HepG2 (cell line): ENCODE measurements around the gene PLD1. TPM values are rescaled to one million over a fixed set of nuclear protein-coding genes. Genes with fewer than 3 reads are reported as not detected.

Experiments used
- AHDC1 ChIP-seq: sonication (generic); formaldehyde crosslinking; IDR thresholded peaks from 2 replicates; pipeline ENCODE4 v1.5.1; 2020; ENCODE audit warnings: mild to moderate bottlenecking, missing genetic modification reagents, borderline replicate concordance
- ARNT2 ChIP-seq: sonication (generic); formaldehyde crosslinking; IDR thresholded peaks from 2 replicates; pipeline ENCODE4 v1.8.0; 2022; ENCODE audit warnings: mild to moderate bottlenecking, low read depth, missing genetic modification reagents, moderate library complexity
- CEBPB ChIP-seq: IDR thresholded peaks from 2 replicates; pipeline ENCODE4 v1.6.1; 2011; ENCODE audit warnings: low read depth, low read length, improper control_type of control experiment, borderline replicate concordance
- CEBPG ChIP-seq: IDR thresholded peaks from 2 replicates; pipeline ENCODE4 v1.6.1; 2016
- CREM ChIP-seq, 2 experiments: sonication (generic) in 1 of 2; formaldehyde crosslinking in 1 of 2; IDR thresholded peaks; 2 replicates each; pipeline versions ENCODE4 v1.4.0 to v1.6.1; 2016 to 2020; ENCODE audit warnings: antibody characterized with exemption in 1 of 2, mild to moderate bottlenecking in 1 of 2, missing genetic modification reagents in 1 of 2
- FOXA3 ChIP-seq: IDR thresholded peaks from 2 replicates; pipeline ENCODE4 v1.6.1; 2016; ENCODE audit warnings: missing genetic modification reagents, missing compliant biosample characterization
- FOXP4 ChIP-seq: sonication (generic); formaldehyde crosslinking; IDR thresholded peaks from 2 replicates; pipeline ENCODE4 v1.4.0; 2020; ENCODE audit warnings: missing genetic modification reagents
- HDAC1 ChIP-seq: sonication (generic); formaldehyde crosslinking; IDR thresholded peaks from 2 replicates; pipeline ENCODE4 v1.5.1; 2020; ENCODE audit warnings: mild to moderate bottlenecking, missing genetic modification reagents
- HNF4A ChIP-seq: sonication (generic); formaldehyde crosslinking; IDR thresholded peaks from 2 replicates; pipeline ENCODE4 v1.4.0; 2020; ENCODE audit warnings: missing genetic modification reagents
- HOXD1 ChIP-seq: sonication (generic); formaldehyde crosslinking; IDR thresholded peaks from 2 replicates; pipeline ENCODE4 v1.5.0; 2020; ENCODE audit warnings: missing genetic modification reagents
- MAFK ChIP-seq, 2 experiments: IDR thresholded peaks in 1 of 2; conservative IDR thresholded peaks in 1 of 2; 2 replicates each; pipeline ENCODE4 v1.6.1; 2011; ENCODE audit warnings: improper control_type of control experiment in 2 of 2, low read length in 2 of 2
- MEF2D ChIP-seq: sonication (generic); formaldehyde crosslinking; IDR thresholded peaks from 2 replicates; pipeline ENCODE4 v1.5.1; 2020; ENCODE audit warnings: mild to moderate bottlenecking, missing genetic modification reagents
- NFIC ChIP-seq: IDR thresholded peaks from 2 replicates; pipeline ENCODE4 v1.6.1; 2012; ENCODE audit warnings: mild to moderate bottlenecking, low read length, inconsistent platforms
- PITX1 ChIP-seq: sonication (generic); formaldehyde crosslinking; IDR thresholded peaks from 2 replicates; pipeline ENCODE4 v1.5.1; 2020; ENCODE audit warnings: mild to moderate bottlenecking, missing genetic modification reagents
- SOX5 ChIP-seq: IDR thresholded peaks from 2 replicates; pipeline ENCODE4 v1.6.1; 2016; ENCODE audit warnings: borderline replicate concordance
- SPEN ChIP-seq: sonication (generic); formaldehyde crosslinking; IDR thresholded peaks from 2 replicates; pipeline ENCODE4 v1.5.1; 2020; ENCODE audit warnings: low read depth, mild to moderate bottlenecking, missing genetic modification reagents
- TERF1 ChIP-seq: sonication (generic); formaldehyde crosslinking; IDR thresholded peaks from 2 replicates; pipeline ENCODE4 v1.8.0; 2022; ENCODE audit warnings: mild to moderate bottlenecking, missing genetic modification reagents, moderate library complexity
- THAP9 ChIP-seq: sonication (generic); formaldehyde crosslinking; IDR thresholded peaks from 2 replicates; pipeline ENCODE4; 2020; ENCODE audit warnings: missing genetic modification reagents, mild to moderate bottlenecking, borderline replicate concordance
- polyA plus RNA-seq, 8 experiments: library from polyadenylated mRNA; depleted of rRNA in 3 of 8; stranded (reverse) in 7 of 8; unstranded in 1 of 8; fragments of >200 nt; fragmentation: Illumina TruSeq in 4 of 8; extraction: Trizol in 4 of 8; gene quantifications; 2 replicates each; pipeline versions ENCODE4 v1.2.1 to v1.2.3, GENCODE V29; 2011 to 2016; ENCODE audit warnings: low read depth in 4 of 8, missing spikeins in 1 of 8, mixed read lengths in 1 of 8; ENCODE audit not compliant: insufficient read depth in 1 of 8
- total RNA-seq, 5 experiments: library from RNA; depleted of rRNA; stranded (reverse); fragments of >200 nt; fragmentation: Illumina TruSeq; extraction: Trizol; gene quantifications; 2 replicates each; pipeline ENCODE4 v1.2.3, GENCODE V29; 2016; ENCODE audit warnings: low read depth in 1 of 5

The PLD1 gene
- total and polyA plus RNA-seq, 2 of the 13 experiments (the other 11 are each of a cell fraction or from before 2014, with no cell fraction given): 27.1 to 59.4 TPM

GRCh38 chr3:171678971-171679492 lies 131.3 kb downstream of the PLD1 start (continued):
- TF ChIP-seq TERF1 (CRISPR knock-in tag): no peak
- peak; percentile 68; the same call in 1 of the 2 replicates for TF ChIP-seq MEF2D (CRISPR knock-in tag)
- TF ChIP-seq PITX1 (CRISPR knock-in tag): 0 out of 2 replicates have a peak, but pooled peaks have one; percentile 33
- TF ChIP-seq HDAC1 (CRISPR knock-in tag): peak; percentile 53
- TF ChIP-seq CEBPG (CRISPR knock-in tag): peak; percentile 86
- peak; percentile 50 for TF ChIP-seq FOXA3
- TF ChIP-seq SPEN (CRISPR knock-in tag): no peak
- no peak for TF ChIP-seq HOXD1 (CRISPR knock-in tag)
- peak; percentile 91 for TF ChIP-seq AHDC1
- peak; percentile 75 for TF ChIP-seq SOX5 (CRISPR knock-in tag)
- TF ChIP-seq ARNT2 (CRISPR knock-in tag): no peak
- TF ChIP-seq NFIC: peak; percentile 66; the same call in 1 of the 2 replicates
- no peak for TF ChIP-seq CREM (IDR thresholded peaks at IDR 0.05)
- TF ChIP-seq CREM (CRISPR knock-in tag; IDR thresholded peaks at IDR 0.05): no peak
- peak; percentile 63; the same call in 1 of the 2 replicates for TF ChIP-seq CEBPB
- peak; percentile 53; the same call in 1 of the 2 replicates for TF ChIP-seq FOXP4 (CRISPR knock-in tag)
- TF ChIP-seq HNF4A (CRISPR knock-in tag): peak; percentile 58
- 0 out of 4 replicates have a peak, but pooled peaks of 1 of the 2 experiments have one; percentile 29 for TF ChIP-seq MAFK (conservative IDR thresholded peaks at IDR 0.05 in 1 of 2, IDR thresholded peaks at IDR 0.05 in 1 of 2; ENCODE audit: low read length in 2 of 2)
- no peak for TF ChIP-seq THAP9 (CRISPR knock-in tag)
